GM21367 (cell line): ENCODE results near the gene ZNF277.

ENCODE experiments used
- ATAC-seq: cut with Tn5 transposase; IDR thresholded peaks from one replicate; pipeline ENCODE4 v1.9.1; 2021; ENCODE audit not compliant: unreplicated experiment

ZNF277 gene

DNA sequence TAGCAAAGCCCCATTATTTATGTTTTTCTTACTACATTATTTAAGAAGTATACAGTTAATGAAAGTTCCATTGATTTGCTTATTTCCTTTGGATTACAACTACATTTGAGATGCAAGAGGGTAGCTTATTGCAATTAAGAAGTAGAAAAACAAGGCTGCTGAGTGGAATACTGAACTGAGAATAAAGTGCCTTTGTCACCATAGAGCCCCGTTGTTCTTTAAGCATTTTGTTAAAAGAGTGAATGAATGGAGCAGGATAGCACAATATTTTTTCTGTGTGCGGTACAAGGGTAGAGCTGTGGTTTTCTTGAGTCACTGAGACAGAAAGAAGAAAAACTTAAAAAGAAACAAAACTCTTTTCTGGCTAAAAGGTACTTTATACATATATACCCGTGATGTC is 45.6 kb downstream of the ZNF277 start:
- ATAC-seq: no peak

DNA sequence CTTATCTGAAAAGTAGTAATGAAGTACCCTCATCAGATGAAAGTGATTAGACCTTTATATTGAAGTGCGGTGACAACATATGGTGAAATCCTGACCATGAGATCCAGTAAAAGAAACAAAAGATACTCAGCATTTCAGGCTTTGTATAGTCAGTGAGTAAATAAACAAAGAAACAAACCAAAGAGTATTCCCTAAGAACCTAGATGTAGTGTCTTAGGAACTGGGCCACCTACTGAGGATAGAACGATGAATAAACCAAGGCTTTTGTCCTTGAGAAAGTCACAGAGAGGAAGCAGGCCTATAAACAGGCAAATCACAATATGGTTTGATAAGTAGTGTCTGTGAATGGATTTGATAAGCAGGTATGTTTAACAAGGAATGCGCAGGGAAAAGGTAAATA is 46.2 kb downstream of the ZNF277 start:
- no peak for ATAC-seq

DNA sequence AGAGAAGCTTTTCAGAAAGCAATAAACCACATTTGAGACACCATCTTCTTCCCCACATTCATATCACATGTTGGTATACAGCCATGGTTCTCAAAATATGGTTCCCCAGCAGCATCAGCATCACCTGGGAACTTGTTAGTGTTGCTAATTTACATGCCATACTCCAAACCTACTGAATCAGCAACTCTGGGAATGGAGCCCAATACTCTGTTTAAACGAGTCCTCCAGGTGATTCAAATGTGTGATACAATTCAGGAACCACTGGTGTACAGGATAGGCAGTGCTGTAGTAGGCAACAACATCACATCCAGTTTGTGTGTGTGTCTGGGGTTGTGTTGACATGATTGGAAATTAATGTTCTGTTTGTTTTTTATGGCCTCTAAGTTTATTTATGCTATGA is 47.7 kb downstream of the ZNF277 start:
- no peak for ATAC-seq

DNA sequence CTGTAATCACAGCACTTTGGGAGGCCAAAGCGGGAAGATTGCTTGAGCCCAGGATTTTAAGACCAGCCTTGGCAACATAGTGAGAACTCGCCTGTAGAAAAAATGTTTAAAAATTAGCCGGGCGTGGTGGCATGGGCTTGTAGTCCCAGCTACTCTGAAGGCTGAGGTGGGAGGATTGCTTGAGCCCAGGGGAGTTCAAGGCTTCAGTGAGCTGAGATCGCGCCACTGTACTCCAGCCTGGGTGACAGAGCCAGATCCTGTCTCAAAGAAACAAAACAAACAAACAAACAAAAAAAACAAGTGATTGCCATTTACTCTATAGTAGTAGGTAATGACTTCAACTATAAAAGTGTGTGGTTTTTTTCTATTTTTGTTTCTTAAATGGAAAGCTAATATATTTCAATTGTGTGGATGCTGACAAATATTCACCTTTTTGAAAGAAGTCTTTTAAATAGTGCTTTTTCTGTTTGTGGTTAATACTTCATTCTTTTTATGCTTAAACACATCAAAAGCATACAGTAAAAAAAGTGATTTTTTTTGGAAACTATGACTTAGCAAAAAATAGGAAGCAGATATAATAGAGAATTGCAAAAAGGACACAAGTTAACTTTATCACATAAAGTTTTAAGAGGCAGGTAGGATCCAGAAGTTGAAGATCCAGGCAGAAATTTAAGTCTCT is 48.4 kb downstream of the ZNF277 start:
- no peak for ATAC-seq

DNA sequence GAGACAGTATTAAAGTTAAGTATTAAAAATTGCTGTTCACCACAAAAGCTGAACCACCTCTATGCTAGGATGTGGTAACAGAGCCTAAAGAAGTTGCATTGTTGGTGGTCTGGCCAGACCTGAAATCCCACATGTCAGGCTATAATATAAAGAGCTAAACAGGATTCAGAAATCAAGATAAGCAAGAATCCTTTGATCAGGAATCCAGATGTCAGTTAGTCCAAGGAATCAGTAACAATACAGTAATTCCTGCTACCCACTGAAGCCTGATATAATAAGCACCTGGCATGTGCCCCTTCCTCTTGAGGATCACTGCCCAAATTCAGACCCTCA is 48.9 kb downstream of the ZNF277 start:
- no peak for ATAC-seq

DNA sequence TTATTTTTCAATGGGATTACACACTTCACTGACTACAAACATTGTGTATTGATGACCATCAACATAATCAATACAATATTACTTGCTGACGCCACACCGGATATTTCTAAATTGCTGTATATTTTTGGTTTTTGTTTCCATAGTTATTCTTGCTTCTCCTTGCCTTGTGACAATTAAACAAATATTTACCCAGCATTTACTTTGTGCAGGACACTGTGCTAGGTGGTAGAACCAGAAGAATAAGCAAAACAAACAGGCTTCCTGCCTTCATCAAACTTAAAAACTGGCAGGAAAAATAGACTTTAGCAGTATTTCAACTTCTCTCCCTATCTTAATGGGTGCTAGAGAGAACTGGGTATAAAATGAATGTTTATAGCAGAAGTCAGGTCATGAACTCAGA is 50.6 kb downstream of the ZNF277 start:
- ATAC-seq: no peak

DNA sequence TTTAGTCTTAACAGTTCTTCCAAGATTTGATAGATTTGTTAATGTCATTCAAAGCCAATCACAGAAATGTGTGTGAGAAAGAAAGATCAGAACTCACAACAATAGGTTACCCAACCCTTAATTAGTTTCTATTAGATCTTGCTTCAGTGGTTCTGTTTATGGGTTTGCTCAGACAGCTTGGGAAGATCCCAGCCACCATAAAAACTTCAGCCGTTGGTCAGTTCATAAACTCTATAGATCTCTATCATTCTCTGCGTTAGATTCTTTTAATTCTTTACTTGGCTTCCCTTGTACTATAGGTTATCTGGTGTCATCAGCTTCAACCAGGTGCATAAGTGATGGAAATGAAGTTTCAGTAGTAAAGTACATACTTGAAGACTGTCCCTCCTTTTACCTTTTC is 54.4 kb downstream of the ZNF277 start:
- ATAC-seq: no peak

DNA sequence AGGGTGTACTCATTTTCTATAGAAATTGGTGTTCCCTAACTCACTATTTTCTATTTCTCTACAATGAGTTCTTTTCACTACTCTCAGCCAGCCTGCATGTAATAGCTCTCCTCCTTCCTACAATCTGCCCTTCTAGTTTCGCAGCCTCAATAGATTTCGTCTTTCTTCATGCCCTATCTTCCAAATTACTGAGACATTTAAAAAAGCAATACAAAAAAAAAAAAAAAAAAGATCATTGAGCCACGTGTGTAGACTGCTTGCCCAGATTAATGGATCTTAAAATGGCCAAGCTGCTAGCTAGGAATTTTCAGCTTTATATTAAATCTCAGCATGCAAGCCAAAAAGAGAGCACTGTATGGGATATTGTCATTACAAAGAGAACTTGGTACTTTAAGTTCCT is 55.5 kb downstream of the ZNF277 start:
- ATAC-seq: no peak

DNA sequence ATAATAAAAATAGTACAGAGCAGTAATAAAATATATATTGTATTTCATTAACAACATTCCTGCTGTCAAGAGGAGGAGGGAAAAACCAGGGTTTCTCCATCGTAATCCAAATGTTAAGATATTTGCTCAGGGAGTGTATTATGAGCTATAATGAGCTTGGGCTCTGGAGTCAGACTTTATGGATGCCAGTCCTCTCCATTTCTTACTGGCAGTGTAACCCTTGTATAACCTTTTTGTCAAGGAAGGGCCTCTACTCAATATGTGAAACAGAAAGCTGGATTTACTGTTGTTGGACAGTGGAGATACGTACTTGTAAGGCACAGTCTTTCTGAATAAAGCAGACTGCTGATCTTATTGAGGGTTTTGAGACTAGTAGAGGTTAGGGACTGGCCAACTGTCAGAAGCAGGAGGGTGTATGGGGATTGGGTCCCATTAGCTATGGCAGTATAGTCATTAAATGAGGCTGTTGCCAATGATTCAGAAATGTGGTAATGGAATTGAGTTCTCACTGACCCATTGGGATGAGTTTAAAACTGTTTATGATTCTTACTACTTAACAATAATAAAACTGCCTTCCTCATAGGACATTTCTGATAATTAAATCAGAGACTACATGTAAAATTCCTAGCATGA is 56.5 kb downstream of the ZNF277 start:
- ATAC-seq: no peak

DNA sequence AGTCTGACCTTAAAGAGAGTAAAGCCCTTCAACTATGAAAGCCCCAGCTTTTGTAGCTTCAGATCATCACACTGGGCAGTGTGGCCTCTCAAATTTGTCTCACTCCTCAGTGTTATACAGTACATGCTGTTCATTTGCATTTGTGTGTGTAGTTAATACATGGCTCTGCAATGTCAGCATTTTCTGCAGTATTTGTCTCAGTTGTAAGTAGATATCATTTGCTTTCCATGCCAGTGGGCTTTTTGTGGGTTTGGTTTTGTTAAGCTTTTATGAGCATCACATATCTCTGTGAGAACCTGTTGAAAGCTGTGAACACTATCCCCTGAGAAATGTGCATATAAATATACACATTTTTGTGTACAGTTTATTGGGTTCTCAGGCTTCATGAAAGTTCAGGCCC is 57.0 kb downstream of the ZNF277 start:
- no peak for ATAC-seq

DNA sequence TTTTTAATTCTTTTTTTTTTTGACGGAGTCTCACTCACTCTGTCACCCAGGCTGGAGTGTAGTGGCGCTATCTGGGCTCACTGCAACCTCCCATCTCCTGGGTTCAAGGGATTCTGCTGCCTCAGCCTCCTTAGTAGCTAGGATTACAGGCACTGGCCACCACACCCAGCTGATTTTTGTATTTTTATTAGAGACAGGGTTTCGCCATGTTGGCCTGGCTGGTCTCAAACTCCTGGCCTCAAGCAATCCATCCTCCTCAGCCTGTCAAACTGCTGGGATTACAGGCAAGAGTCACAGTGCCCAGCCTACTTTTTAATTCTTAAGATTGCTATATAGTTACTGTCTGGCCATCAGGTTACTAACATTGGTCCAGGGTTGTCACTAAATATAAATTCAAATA is 59.6 kb downstream of the ZNF277 start:
- no peak for ATAC-seq

DNA sequence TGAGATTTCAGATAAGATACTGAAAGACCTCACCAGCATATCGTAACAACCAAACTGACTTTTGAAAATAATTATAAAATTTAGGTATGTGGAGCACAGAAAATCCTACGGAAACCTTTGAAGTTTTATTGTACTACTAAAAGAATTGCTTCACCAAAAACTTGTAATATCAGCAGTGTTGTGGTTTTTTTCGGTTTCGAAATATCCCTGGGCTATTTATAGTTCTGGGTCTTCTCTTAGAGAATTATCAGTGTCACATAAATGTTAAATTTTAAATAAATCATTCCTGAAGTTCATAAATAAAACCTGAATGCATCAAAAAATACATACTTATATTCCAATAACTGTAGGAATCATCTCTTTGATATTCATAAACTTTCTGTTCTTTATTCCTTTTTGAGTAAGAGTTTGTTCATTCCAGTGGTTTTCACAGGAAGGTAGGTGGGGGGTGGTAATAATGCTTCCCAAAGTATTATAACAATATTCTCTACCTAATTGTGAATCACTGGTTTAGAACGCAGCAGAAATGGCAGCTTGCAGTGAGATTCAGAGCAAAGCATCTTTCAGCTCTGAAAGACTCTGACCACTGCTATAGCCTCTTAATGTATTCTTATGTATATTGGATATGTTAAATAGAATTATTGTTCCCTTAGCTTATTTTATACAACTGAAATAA is 60.2 kb downstream of the ZNF277 start:
- ATAC-seq: no peak

DNA sequence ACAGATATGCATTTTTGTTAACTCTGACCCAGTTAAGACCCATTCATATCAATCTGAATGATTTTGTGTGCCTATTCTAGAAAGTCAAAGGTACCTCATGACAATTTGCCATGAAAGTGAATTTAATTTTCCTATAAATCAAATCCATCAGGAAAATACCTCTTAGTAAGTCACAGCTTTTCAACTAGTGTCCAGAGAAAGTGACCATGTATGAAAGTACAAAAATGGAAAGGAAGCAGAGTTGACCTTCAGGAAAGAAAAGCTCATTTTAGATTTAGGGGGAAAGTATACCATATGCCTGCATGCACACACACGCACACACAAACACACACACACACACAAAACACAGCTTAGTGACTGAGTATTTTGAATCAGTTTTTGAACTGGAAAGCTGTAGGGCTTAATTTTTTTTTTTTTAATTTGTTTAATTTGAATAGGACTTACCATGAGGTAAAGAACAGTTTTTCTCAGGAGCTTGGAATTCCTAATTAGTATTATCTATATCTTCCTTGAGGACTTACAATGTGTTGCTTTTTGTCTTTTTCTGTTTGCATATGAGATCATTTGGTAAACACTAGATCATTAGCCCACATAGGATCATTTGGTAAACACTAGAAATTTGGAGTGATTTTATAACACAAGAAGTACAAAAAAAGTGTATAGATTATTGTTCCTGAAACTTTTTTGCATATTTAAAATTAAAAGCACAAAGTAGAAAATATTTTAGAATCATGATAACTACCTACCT is 61.6 kb downstream of the ZNF277 start:
- ATAC-seq: no peak

DNA sequence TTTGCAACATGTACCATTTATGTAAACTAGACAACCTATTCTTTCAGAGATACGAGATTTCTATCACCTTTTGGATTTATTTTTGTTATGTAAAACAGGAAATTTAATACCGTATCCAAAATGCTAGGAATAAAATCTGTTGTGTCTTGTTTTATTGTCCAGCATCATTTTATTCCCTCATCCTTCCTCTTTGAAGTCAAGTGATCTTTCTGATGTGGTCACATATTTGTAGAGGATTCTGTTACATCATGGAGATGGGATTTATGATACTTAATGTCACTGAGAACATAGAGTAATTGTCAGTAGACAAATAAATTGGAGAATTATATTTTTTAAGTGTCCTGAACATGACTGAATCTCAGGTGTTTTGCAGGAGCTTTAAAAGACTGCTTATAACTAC is 64.7 kb downstream of the ZNF277 start:
- ATAC-seq: no peak

DNA sequence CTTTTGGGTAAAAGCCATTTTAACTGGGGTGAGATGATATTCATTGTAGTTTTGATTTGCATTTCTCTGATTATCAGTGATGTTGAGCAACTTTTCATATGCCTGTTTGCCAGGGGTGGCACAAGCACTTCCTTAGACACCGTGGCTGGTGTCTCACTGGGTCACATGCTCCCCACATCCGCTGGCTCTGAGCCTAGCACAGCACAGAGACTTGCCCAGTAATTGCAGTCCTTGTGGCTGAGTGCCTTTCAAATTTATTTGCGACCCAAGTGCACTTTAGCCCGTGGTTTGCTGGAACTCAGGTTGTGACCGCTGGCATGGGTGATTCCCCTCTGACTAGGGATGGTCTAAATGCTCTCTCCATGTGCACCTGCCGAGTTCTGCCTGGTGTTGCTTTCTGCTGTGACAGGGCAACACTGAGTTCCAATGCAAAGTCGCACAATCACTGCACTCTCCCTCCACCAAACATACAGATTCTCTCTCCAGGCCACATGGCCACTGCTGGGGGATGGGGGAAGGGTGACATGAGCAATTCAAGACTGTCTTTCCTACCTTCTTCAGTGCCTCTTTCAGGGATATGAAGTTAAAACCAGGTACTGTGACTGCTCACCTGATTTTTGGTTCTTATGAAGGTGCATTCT is 66.5 kb downstream of the ZNF277 start:
- ATAC-seq: no peak

DNA sequence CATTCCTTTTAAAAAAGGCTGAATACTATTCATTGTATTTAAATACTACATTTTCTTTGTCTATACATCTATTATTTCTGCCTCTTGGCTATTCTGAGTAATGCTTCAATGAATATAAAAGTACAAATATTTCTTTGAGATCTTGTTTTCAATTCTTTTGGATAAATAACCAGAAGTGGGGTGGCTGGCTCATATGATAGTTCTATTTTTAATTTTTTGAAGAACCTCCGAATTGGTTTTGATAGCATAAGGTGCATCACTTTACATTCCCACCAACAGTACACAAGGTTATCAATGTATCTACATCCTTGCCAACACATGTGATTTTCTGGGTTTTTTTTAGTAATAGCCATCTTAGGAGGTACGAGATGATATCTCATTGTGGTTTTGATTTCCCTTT is 72.5 kb downstream of the ZNF277 start:
- no peak for ATAC-seq

DNA sequence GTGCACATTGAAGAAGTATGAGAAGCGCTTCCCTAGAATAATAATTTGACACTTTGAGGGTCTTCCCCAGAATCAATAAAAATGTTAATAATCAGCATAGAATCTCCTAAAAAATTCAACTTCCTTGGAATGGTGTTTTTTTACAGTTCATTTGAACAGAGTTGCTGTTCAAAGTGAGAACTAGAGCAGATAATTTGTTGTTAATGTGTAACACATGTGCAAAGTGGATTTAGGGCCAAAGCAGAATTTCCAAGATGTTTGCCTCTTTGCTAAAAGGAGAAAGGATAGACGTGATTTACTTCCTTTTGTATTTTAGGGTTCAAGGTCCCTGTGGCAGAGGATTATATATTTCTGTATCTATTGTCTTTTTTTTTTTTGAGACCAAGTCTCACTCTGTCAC is 73.8 kb downstream of the ZNF277 start:
- no peak for ATAC-seq

DNA sequence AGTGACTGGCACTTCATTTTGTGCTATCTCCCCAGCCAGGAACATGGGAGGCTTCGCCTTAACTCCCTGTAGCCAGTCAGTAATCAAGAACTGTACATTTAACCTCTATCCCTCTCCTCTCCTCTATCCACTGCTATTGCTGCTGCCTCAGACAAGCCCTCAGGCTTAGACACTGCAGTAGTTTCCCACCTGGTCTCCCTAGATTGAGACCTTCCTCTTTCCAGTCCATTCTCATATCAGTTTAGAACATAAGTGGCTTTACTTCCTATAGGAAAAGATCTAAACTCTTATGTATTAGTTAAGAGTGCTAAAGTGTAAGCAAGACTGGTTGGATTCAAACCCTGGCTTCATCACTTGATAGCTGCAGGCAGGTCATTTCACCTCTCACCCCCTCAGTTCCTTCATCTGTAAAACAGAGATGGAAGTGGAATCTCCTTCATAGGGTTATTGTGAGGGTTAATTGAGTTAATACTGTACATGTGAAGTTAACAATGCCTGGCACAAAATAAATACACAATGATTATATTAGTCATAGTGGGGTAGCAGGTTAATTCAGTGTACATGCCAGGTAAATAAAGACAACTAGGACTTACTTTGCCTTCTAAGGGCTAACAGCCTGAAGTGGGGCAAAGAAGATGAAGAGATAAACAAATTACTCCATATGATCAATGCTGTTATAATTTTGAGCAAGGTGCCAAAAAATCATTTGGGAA is 76.1 kb downstream of the ZNF277 start:
- no peak for ATAC-seq

DNA sequence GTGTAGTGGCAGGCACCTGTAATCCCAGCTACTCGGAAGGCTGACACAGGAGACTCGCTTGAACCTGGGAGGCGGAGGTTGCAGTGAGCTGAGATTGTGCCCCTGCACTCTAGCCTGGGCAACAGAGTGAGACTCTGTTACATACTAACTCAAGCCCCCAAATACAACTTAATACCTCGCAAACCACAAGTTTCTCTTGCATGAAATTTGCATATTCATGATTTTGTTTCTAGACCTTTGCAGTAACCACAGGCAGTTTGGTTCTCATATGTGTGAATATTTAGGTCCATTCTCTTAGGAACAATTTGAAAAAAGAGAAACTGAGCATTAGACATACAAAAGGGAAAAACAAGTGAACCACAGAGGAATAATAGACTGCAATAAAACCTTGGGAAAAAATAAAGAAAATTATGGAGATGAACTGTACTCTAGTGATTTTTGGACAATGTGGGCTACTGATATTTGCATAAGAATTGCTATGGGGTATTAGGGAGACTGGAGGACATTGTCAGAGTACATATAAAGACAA is 77.0 kb downstream of the ZNF277 start:
- ATAC-seq: peak; percentile 65

DNA sequence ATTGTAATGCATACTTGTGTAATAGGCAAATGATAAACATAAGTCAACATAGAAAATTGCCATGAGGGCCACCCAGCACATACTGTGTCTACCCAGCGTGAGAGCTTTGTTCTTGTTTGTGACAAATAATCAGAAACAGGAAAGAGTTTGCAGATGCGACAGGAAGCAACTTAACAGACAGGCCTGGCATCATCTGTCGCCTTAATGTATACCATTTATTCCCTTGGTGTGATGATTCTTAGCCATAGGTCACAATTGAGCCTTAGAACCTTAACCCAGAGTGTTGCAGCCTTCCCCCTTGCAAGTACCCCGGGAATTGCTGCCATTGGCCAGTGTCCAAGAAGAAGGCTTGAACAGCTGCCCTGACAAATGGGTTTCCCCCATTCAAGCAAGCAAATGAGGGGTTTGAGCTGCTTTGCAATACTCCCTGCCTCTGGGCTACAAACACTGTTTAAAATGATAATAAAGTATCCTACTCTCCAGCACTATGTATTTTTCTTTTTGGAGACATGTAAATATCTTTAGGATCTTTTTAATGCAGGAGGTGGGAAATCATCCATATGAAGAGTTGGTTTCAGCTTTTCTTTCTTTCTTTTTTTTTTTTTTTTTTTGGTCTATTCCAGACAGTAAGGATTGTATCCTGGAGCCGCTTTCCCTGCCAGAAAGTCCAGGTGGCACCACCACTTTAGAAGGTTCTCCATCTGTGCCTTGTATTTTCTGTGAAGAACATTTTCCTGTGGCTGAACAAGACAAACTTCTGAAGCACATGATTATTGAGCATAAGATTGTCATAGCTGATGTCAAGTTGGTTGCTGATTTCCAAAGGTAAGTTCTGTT is 80.0 kb downstream of the ZNF277 start:
- ATAC-seq: peak; percentile 36
